Measurements from ENCODE around the gene RERG.

The RERG gene

GRCh38 chr12:15142711-15143110 is 78.5 kb downstream of the RERG start:
- TF ChIP-seq MAX (IDR thresholded peaks at IDR 0.05) (no peak), TEAD4 (IDR thresholded peaks at IDR 0.05) (no peak), RAD21 (IDR thresholded peaks at IDR 0.05; ENCODE audit: low read depth) (no peak), ZBTB7A (IDR thresholded peaks at IDR 0.05; ENCODE audit: low read depth) (no peak), CREB1 (IDR thresholded peaks at IDR 0.05; ENCODE audit: low read depth) (no peak), EGR1 (IDR thresholded peaks at IDR 0.05) (no peak), FOXM1 (IDR thresholded peaks at IDR 0.05; ENCODE audit: borderline replicate concordance, low read depth) (no peak), TAF1 (IDR thresholded peaks at IDR 0.05; ENCODE audit: low read depth) (no peak), EP300 (IDR thresholded peaks at IDR 0.05; ENCODE audit: borderline replicate concordance) (no peak), NFIC (IDR thresholded peaks at IDR 0.05) (no peak), CEBPB (IDR thresholded peaks at IDR 0.05) (no peak), TCF12 (IDR thresholded peaks at IDR 0.05; ENCODE audit: low read depth) (no peak), YY1 (IDR thresholded peaks at IDR 0.05; ENCODE audit: low read depth) (no peak), REST (IDR thresholded peaks at IDR 0.05; ENCODE audit: low read depth) (no peak), USF1 (IDR thresholded peaks at IDR 0.05) (no peak)

- TF ChIP-seq EP300 (IDR thresholded peaks at IDR 0.05; ENCODE audit: borderline replicate concordance) (no peak), CREB1 (IDR thresholded peaks at IDR 0.05; ENCODE audit: low read depth) (no peak), TCF12 (IDR thresholded peaks at IDR 0.05; ENCODE audit: low read depth) (no peak), REST (IDR thresholded peaks at IDR 0.05; ENCODE audit: low read depth) (no peak), USF1 (IDR thresholded peaks at IDR 0.05) (no peak), YY1 (IDR thresholded peaks at IDR 0.05; ENCODE audit: low read depth) (no peak), NFIC (IDR thresholded peaks at IDR 0.05) (no peak), TAF1 (IDR thresholded peaks at IDR 0.05; ENCODE audit: low read depth) (no peak), ZBTB7A (IDR thresholded peaks at IDR 0.05; ENCODE audit: low read depth) (no peak), CEBPB (IDR thresholded peaks at IDR 0.05) (no peak), TEAD4 (IDR thresholded peaks at IDR 0.05) (no peak), FOXM1 (IDR thresholded peaks at IDR 0.05; ENCODE audit: borderline replicate concordance, low read depth) (no peak), EGR1 (IDR thresholded peaks at IDR 0.05) (no peak), RAD21 (IDR thresholded peaks at IDR 0.05; ENCODE audit: low read depth) (no peak), MAX (IDR thresholded peaks at IDR 0.05) (no peak)
Measured at GRCh38 chr12:15131431-15131830, 89.8 kb downstream of the RERG start.

- TF ChIP-seq RAD21 (IDR thresholded peaks at IDR 0.05; ENCODE audit: low read depth) (no peak), NFIC (IDR thresholded peaks at IDR 0.05) (no peak), MAX (IDR thresholded peaks at IDR 0.05) (no peak), YY1 (IDR thresholded peaks at IDR 0.05; ENCODE audit: low read depth) (no peak), TCF12 (IDR thresholded peaks at IDR 0.05; ENCODE audit: low read depth) (no peak), REST (IDR thresholded peaks at IDR 0.05; ENCODE audit: low read depth) (no peak), ZBTB7A (IDR thresholded peaks at IDR 0.05; ENCODE audit: low read depth) (no peak), EGR1 (IDR thresholded peaks at IDR 0.05) (no peak), EP300 (IDR thresholded peaks at IDR 0.05; ENCODE audit: borderline replicate concordance) (no peak), FOXM1 (IDR thresholded peaks at IDR 0.05; ENCODE audit: borderline replicate concordance, low read depth) (no peak)
Measured at GRCh38 chr12:15130541-15130940, 90.7 kb downstream of the RERG start.

- TF ChIP-seq NFIC (IDR thresholded peaks at IDR 0.05) = no peak
- no peak for TF ChIP-seq YY1 (IDR thresholded peaks at IDR 0.05; ENCODE audit: low read depth)
- no peak for TF ChIP-seq FOXM1 (IDR thresholded peaks at IDR 0.05; ENCODE audit: borderline replicate concordance, low read depth)
- no peak for TF ChIP-seq EP300 (IDR thresholded peaks at IDR 0.05; ENCODE audit: borderline replicate concordance)
- TF ChIP-seq USF1 (IDR thresholded peaks at IDR 0.05) = no peak
- TF ChIP-seq CEBPB (IDR thresholded peaks at IDR 0.05) = no peak
- TF ChIP-seq ZBTB7A (IDR thresholded peaks at IDR 0.05; ENCODE audit: low read depth) = no peak
- no peak for TF ChIP-seq MAX (IDR thresholded peaks at IDR 0.05)
- no peak for TF ChIP-seq TCF12 (IDR thresholded peaks at IDR 0.05; ENCODE audit: low read depth)
- no peak for TF ChIP-seq RAD21 (IDR thresholded peaks at IDR 0.05; ENCODE audit: low read depth)
- no peak for TF ChIP-seq EGR1 (IDR thresholded peaks at IDR 0.05)
- no peak for TF ChIP-seq TEAD4 (IDR thresholded peaks at IDR 0.05)
- TF ChIP-seq TAF1 (IDR thresholded peaks at IDR 0.05; ENCODE audit: low read depth) = no peak
- TF ChIP-seq REST (IDR thresholded peaks at IDR 0.05; ENCODE audit: low read depth) = no peak
- no peak for TF ChIP-seq CREB1 (IDR thresholded peaks at IDR 0.05; ENCODE audit: low read depth)
Measured at GRCh38 chr12:15123401-15123800, 97.8 kb downstream of the RERG start.
